ENCODE measurements around the gene CNOT6.

DNA sequence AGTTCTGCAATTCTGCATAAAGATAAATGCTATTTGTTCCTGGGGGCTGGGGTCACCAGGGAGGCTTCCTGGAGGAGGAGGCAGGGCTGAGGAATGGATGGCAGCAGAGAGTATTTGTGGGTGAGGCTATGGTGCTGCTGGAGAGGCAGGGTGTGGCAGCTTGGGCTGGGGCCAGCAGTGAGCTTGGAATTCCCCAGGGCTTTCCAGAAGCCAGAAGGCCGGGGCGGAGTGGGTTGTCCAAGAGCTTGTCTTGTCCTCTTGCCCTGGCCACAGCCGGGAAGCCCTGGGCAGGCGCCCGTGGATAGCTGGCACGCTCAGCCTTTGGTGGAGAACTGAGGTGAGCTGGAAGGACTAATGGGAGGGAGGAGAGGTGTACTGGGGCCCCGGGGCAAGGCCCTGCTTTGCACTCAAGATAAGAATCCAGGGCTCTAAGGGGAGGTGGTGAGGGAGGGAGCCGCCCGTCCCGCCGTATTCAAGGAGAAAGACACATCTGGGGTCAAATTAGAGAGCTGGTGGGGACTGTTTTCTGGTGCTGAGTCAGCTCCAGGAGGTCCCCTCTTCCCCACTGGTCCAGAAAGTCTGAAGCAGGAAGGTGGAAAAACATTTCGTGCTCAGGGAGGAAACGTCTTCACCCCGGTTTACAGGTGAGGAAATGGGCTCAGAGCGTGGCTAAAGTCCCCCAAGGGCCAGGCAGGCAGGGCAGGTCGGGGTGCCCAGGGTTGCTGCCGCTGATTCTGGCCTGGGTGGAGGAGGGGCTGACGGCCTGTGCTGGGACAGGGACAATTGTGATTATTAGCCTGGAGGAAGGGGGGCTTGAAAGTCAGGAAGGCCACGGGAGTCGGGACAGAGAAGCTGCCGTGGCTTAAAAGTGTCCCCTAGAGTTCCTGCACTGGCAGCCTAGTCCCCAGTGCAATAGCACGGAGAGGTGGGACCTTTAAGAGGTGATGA, 26.9 kb upstream of the CNOT6 start:
- TF ChIP-seq GATA2 (IDR thresholded peaks at IDR 0.05; ENCODE audit: low read depth, low read length) (no peak), GATA3 (IDR thresholded peaks at IDR 0.05; ENCODE audit: low read depth, low read length) (no peak)

Data from SH-SY5Y (cell line).